ENCODE results near the gene ACE. TPM values are rescaled to one million over a fixed set of nuclear protein-coding genes. Genes with fewer than 3 reads are reported as not detected.

ACE gene
- total RNA-seq, 1 experiment from 2014 or later: 5.4 TPM

DNA sequence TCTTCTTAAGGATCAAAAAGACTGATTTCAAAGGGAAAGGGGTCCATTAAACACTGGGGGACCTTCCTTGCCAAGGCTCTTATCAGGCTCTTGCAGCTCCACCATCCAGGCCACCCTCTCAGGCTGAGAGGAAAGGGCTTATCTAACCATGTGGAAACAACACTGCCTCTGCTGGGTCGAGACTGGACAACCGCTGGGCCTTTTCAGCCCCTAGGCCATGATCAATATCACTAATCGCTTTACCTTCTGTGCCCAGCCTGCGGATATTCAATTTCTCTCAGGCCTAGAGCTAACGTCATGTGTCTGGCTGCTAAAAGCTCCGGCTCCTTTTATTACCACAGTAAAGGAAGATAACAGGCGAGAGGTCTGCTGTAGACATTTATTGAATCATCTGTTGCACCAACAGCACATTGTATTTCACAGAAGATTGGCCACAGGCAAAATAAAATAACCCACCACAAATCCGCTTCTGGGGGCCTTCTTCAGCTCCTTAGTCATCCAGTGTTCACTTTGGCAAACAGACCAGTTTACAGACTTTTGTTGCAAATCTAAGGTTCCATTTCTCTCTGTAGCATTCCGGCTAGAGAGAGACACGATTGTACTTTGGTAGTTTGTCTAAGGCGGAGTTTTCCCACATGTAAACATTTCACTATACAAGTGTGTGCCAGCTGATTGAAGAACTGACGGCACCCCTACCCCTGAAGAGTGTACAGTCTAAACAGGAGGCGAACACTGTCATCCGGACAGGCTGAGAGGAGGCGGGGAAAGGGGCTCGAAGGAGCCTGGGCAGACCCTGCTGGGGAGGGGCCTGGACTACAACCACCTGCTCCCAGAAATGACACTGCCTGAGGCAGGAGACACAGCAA is 44.7 kb upstream of the ACE start:
- Histone ChIP-seq H3K56ac (ENCODE audit: insufficient read length, low read depth, low read length) (no peak overlapping the region), H4K8ac (replicated peaks; ENCODE audit: insufficient read length, low read depth, low read length) (no peak overlapping the region), H4K5ac (ENCODE audit: insufficient read length, low read depth, low read length) (no peak overlapping the region), H3K9ac (ENCODE audit: extremely low read depth, insufficient read length, low read length) (no peak overlapping the region), H3K4me1 (ENCODE audit: insufficient read depth, low read length) (peaks cover 6% of the 10 kb centered on the region; the same call in 1 of the 2 replicates), H2BK5ac (ENCODE audit: insufficient read length, low read length) (no peak overlapping the region), H4K91ac (ENCODE audit: insufficient read length, low read depth, low read length) (no peak overlapping the region), H3K27me3 (ENCODE audit: insufficient read depth, low read length) (no peaks in the 10 kb centered on the region), H3K9me3 (ENCODE audit: control insufficient read depth, low read depth, low read length) (no peaks in the 10 kb centered on the region), H2BK20ac (ENCODE audit: low read depth, low read length, poor library complexity, severe bottlenecking) (no peak overlapping the region), H3K27ac (ENCODE audit: insufficient read length, low read depth, low read length) (no peak overlapping the region), H3K4ac (ENCODE audit: low read depth, low read length) (no peak overlapping the region), H3K23ac (ENCODE audit: insufficient read length, low read depth, low read length) (no peak overlapping the region), H3K4me2 (ENCODE audit: insufficient read depth, insufficient read length, low read length) (no peak overlapping the region), H2BK15ac (ENCODE audit: low read depth, low read length) (no peak overlapping the region), H3K79me2 (ENCODE audit: insufficient read depth, low read length) (no peaks in the 10 kb centered on the region), H3K79me1 (ENCODE audit: insufficient read depth, low read depth, low read length, poor library complexity, severe bottlenecking) (no peaks in the 10 kb centered on the region), H4K20me1 (ENCODE audit: control insufficient read depth, insufficient read depth, insufficient read length) (no peaks in the 10 kb centered on the region), H3T11ph (ENCODE audit: low read length) (no peak overlapping the region), H2BK120ac (ENCODE audit: low read depth, low read length, poor library complexity, severe bottlenecking) (no peak overlapping the region), H2AK5ac (ENCODE audit: insufficient read length, low read length) (no peak overlapping the region), H2AFZ (ENCODE audit: low read length) (no peak overlapping the region), H3K23me2 (ENCODE audit: insufficient read length, low read depth, low read length, poor library complexity, severe bottlenecking) (no peaks in the 10 kb centered on the region), H3K18ac (ENCODE audit: insufficient read length, low read depth, low read length) (no peak overlapping the region), H2BK12ac (ENCODE audit: insufficient read length, low read depth, low read length) (no peak overlapping the region), H3K14ac (ENCODE audit: insufficient read depth, low read length) (no peak overlapping the region)
- WGBS (ENCODE audit: extremely low coverage, insufficient read length, low lambda C conversion rate): no CpG with 5 or more reads among the region's 16 CpGs
- TF ChIP-seq, protein P1, sequence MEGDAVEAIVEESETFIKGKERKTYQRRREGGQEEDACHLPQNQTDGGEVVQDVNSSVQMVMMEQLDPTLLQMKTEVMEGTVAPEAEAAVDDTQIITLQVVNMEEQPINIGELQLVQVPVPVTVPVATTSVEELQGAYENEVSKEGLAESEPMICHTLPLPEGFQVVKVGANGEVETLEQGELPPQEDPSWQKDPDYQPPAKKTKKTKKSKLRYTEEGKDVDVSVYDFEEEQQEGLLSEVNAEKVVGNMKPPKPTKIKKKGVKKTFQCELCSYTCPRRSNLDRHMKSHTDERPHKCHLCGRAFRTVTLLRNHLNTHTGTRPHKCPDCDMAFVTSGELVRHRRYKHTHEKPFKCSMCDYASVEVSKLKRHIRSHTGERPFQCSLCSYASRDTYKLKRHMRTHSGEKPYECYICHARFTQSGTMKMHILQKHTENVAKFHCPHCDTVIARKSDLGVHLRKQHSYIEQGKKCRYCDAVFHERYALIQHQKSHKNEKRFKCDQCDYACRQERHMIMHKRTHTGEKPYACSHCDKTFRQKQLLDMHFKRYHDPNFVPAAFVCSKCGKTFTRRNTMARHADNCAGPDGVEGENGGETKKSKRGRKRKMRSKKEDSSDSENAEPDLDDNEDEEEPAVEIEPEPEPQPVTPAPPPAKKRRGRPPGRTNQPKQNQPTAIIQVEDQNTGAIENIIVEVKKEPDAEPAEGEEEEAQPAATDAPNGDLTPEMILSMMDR (conservative IDR thresholded peaks at IDR 0.05): no peak
- H3K4me3 Mint-ChIP-seq: no peak overlapping the region
- H3K27ac Mint-ChIP-seq: no peak overlapping the region; a peak in 1 of 7 replicates
- no peaks in the 10 kb centered on the region for H3K27me3 Mint-ChIP-seq (ENCODE audit: low read depth)
- peaks cover 24 to 34% of the 10 kb centered on the region in 2 experiments for H3K4me1 Mint-ChIP-seq
- H3K9me3 Mint-ChIP-seq: no peaks in the 10 kb centered on the region
- no peak for DNase-seq
- peaks cover 5 to 15% (median 6%) of the 10 kb centered on the region in 3 experiments; a peak in 4 of 7 replicates for H3K36me3 Mint-ChIP-seq (ENCODE audit: insufficient read depth in 1 of 3, low read depth in 3 of 3)

Data from H9 (cell line).